Dermis microvascular lymphatic vessel endothelial cell (primary cell): ENCODE data around the gene WDR19. TPM values are rescaled to one million over a fixed set of nuclear protein-coding genes. Genes with fewer than 3 reads are reported as not detected.

Source experiments
- DNase-seq, 2 donors: peaks; one replicate each; pipeline versions ENCODE4 v3.0.0 to v3.0.0-alpha.2; 2010; ENCODE audit warnings: low read depth in 2 of 2
- total RNA-seq: library from RNA; depleted of rRNA; stranded (reverse); fragments of >200 nt; gene quantifications from 2 replicates; pipeline ENCODE4 v1.2.1, GENCODE V29; 2014

The WDR19 gene
- total RNA-seq, 1 donor from 2014 or later: 19.0 TPM

GRCh38 chr4:39295784-39296183, 113.5 kb downstream of the WDR19 start:
- DNase-seq: no peak

GRCh38 chr4:39302901-39303300, 120.6 kb downstream of the WDR19 start:
- no peak for DNase-seq

- DNase-seq: peak in 1 of 2 donors; percentile 41
These were observed 121.5 kb downstream of the WDR19 start for GRCh38 chr4:39303871-39304270.

GRCh38 chr4:39304651-39305050, 122.3 kb downstream of the WDR19 start:
- DNase-seq: peak in 1 of 2 donors; percentile 78

- DNase-seq: no peak
These were observed 123.8 kb downstream of the WDR19 start for GRCh38 chr4:39305912-39306677.

GRCh38 chr4:39308611-39309010, 126.3 kb downstream of the WDR19 start:
- DNase-seq: peak; percentile 84 to 88

GRCh38 chr4:39312816-39313215, 130.5 kb downstream of the WDR19 start:
- peak; percentile 60 to 61 for DNase-seq

GRCh38 chr4:39319676-39320075, 137.3 kb downstream of the WDR19 start:
- DNase-seq: no peak

GRCh38 chr4:39320381-39321115, 138.2 kb downstream of the WDR19 start:
- DNase-seq: peak in 1 of 2 donors; percentile 6

GRCh38 chr4:39323821-39324220, 141.5 kb downstream of the WDR19 start:
- no peak for DNase-seq

- DNase-seq: peak in 1 of 2 donors; percentile 33
These were observed 142.1 kb downstream of the WDR19 start for GRCh38 chr4:39324446-39324845.

- DNase-seq: no peak
These were observed 142.7 kb downstream of the WDR19 start for GRCh38 chr4:39324897-39325613.

GRCh38 chr4:39326468-39326977, 144.2 kb downstream of the WDR19 start:
- no peak for DNase-seq

GRCh38 chr4:39330353-39330752, 148.0 kb downstream of the WDR19 start:
- DNase-seq: no peak

- DNase-seq: no peak
These were observed 148.9 kb downstream of the WDR19 start for GRCh38 chr4:39331191-39331590.

Other genes starting within 250 kb of the WDR19 start
- 0.25 and 0.39 TPM in 2 replicates for gene TMEM156, start 150.1 kb upstream of the WDR19 start, total RNA-seq
- gene KLHL5, start 120.3 kb upstream of the WDR19 start, total RNA-seq: 99.0 and 106 TPM in 2 replicates
- gene RFC1, start 183.8 kb downstream of the WDR19 start, total RNA-seq: 47.6 and 50.8 TPM in 2 replicates
- under 0.01 TPM in 2 replicates for gene KLB, start 224.4 kb downstream of the WDR19 start, total RNA-seq